OCI-LY3 (cell line): Measurements from ENCODE around the gene COMMD1.

Experiments
- H2AFZ ChIP-seq: fragments of 200-600, 300-600 bp; shearing (Covaris generic); 2 replicates; pipeline ENCODE4 v1.6.0; 2014; ENCODE audit warnings: antibody characterized with exemption, low read depth, low read length
- H3K27ac ChIP-seq: fragments of 200-600, 300-600 bp; sonication (generic); 2 replicates; pipeline ENCODE4 v1.5.1; 2014; ENCODE audit warnings: mild to moderate bottlenecking, low read length, moderate library complexity, mixed read lengths
- H3K27me3 ChIP-seq: fragments of 200-600, 300-600 bp; sonication (generic); 2 replicates; pipeline ENCODE4 v1.6.1; 2014; ENCODE audit warnings: low read depth, low read length, mixed read lengths
- H3K36me3 ChIP-seq: fragments of 200-600, 300-600 bp; sonication (generic); replicated peaks from 2 replicates; pipeline ENCODE3; 2014; ENCODE audit warnings: low read depth, low read length, mixed read lengths
- H3K4me1 ChIP-seq: fragments of 300-600, 200-600 bp; sonication (generic); 2 replicates; pipeline ENCODE4 v1.6.1; 2014; ENCODE audit warnings: low read length, mixed read lengths
- H3K4me2 ChIP-seq: fragments of 200-600, 300-600 bp; sonication (generic); 2 replicates; pipeline ENCODE4 v1.6.1; 2014; ENCODE audit warnings: low read length, mixed read lengths
- H3K4me3 ChIP-seq: fragments of 300-600, 200-600 bp; sonication (generic); 2 replicates; pipeline ENCODE4 v1.5.1; 2014; ENCODE audit warnings: antibody characterized with exemption, mild to moderate bottlenecking, low read length, moderate library complexity
- H3K79me2 ChIP-seq: fragments of 300-600, 200-600 bp; shearing (Covaris generic); 2 replicates; pipeline ENCODE4 v1.6.1; 2014; ENCODE audit warnings: mild to moderate bottlenecking, low read length, mixed read lengths
- H3K9ac ChIP-seq: fragments of 300-600, 200-600 bp; shearing (Covaris generic); 2 replicates; pipeline ENCODE4 v1.6.0; 2014; ENCODE audit warnings: mild to moderate bottlenecking, low read length, moderate library complexity
- H3K9me3 ChIP-seq: fragments of 200-600, 300-600 bp; shearing (Covaris generic); 2 replicates; pipeline ENCODE4 v1.6.1; 2014; ENCODE audit warnings: low read length, mixed read lengths; ENCODE audit not compliant: insufficient read depth
- H4K20me1 ChIP-seq: fragments of 200-600, 300-600 bp; sonication (generic); 2 replicates; pipeline ENCODE4 v1.6.1; 2016; ENCODE audit warnings: low read length, mixed read lengths; ENCODE audit not compliant: insufficient read depth
- CTCF ChIP-seq: fragments of 200-600, 300-600 bp; sonication (generic); IDR thresholded peaks from 2 replicates; pipeline ENCODE4 v1.5.1; 2014; ENCODE audit warnings: antibody characterized with exemption, low read length, low read depth
- EZH2phosphoT487 ChIP-seq: fragments of 200-600 bp; shearing (Covaris generic); IDR thresholded peaks from 2 replicates; pipeline ENCODE4 v1.6.1; 2018; ENCODE audit warnings: antibody characterized with exemption, mixed run types, low read depth

COMMD1 gene

DNA sequence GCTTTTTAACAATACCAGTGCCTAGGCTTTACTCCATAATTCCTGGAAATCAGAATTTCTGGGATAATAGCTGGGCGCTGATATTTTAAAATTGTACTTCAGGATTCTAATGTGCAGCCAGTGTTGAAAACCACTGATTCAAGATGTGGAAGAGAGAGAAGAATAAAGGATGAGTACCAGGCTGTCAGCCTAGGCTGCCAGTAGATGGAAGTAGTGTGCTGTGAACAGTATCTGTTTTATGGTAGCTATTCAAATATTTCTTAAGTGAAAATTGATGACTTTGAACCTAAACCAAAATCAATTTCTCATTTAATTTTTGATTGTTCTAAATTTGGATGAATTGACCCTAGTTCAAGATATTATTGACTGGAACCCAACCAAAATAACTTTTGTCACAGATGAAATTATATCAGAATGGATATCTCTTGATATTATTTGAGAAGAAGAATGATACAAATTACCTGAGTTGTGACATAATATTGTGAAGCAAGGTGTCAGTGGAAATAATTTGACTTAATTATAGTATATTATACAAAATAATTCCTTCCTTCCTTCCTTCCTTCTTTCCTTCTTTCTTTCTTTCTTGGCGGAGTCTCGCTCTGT lies 88.0 kb downstream of the COMMD1 start:
- Histone ChIP-seq H3K79me2 (no peaks in the 10 kb centered on the region), H3K4me1 (peaks cover 23% of the 10 kb centered on the region), H3K9me3 (no peaks in the 10 kb centered on the region), H4K20me1 (no peaks in the 10 kb centered on the region), H2AFZ (no peak overlapping the region), H3K27ac (no peak overlapping the region), H3K27me3 (no peaks in the 10 kb centered on the region), H3K36me3 (no peaks in the 10 kb centered on the region), H3K4me2 (no peak overlapping the region), H3K4me3 (no peak overlapping the region), H3K9ac (no peak overlapping the region)
- TF ChIP-seq EZH2phosphoT487 (no peak), CTCF (peak; percentile 92)

GRCh38 chr2:61994531-61994930 lies 89.1 kb downstream of the COMMD1 start:
- Histone ChIP-seq H3K27me3 (no peaks in the 10 kb centered on the region), H3K4me1 (peaks cover 23% of the 10 kb centered on the region), H4K20me1 (no peaks in the 10 kb centered on the region), H2AFZ (no peak overlapping the region), H3K36me3 (no peaks in the 10 kb centered on the region), H3K9ac (no peak overlapping the region), H3K4me2 (no peak overlapping the region), H3K27ac (no peak overlapping the region), H3K79me2 (no peaks in the 10 kb centered on the region), H3K4me3 (no peak overlapping the region), H3K9me3 (no peaks in the 10 kb centered on the region)
- no peak for TF ChIP-seq EZH2phosphoT487
- TF ChIP-seq CTCF, result no peak

DNA sequence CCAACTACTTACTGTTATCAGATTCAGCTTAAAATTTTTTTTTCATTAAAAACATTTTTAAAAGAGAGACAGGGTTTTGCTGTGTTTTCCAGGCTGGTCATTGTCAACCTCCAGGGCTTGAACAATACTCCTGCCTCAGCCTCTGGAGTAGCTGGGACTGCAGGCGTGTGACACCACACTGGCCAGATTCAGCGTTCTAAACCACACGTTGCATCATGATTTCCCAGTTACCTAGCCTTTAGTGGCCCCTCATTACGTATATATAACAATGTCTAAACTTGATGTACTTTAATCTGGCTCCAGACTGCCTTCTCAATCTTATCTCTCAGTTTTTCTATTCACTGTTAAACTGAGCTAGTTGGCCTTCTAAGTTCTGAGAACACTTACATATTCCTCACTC lies 89.6 kb downstream of the COMMD1 start:
- TF ChIP-seq CTCF, result no peak
- TF ChIP-seq EZH2phosphoT487, result no peak
- Histone ChIP-seq H4K20me1 (no peaks in the 10 kb centered on the region), H3K79me2 (no peaks in the 10 kb centered on the region), H3K4me1 (peaks cover 23% of the 10 kb centered on the region), H3K4me3 (no peak overlapping the region), H2AFZ (no peak overlapping the region), H3K4me2 (peak overlapping the region; percentile 1; the same call in 1 of the 2 replicates), H3K9me3 (no peaks in the 10 kb centered on the region), H3K36me3 (no peaks in the 10 kb centered on the region), H3K9ac (no peak overlapping the region; the same call in 1 of the 2 replicates), H3K27me3 (no peaks in the 10 kb centered on the region), H3K27ac (no peak overlapping the region)

GRCh38 chr2:61995515-61995914 lies 90.0 kb downstream of the COMMD1 start:
- H4K20me1 ChIP-seq, result no peaks in the 10 kb centered on the region
- no peak overlapping the region for H2AFZ ChIP-seq
- no peaks in the 10 kb centered on the region for H3K79me2 ChIP-seq
- peak overlapping the region; percentile 1; the same call in 1 of the 2 replicates for H3K4me2 ChIP-seq
- H3K36me3 ChIP-seq, result no peaks in the 10 kb centered on the region
- no peak overlapping the region; the same call in 1 of the 2 replicates for H3K9ac ChIP-seq
- H3K4me3 ChIP-seq, result no peak overlapping the region
- peaks cover 23% of the 10 kb centered on the region for H3K4me1 ChIP-seq
- H3K27me3 ChIP-seq, result no peaks in the 10 kb centered on the region
- no peak for TF ChIP-seq EZH2phosphoT487
- no peak for TF ChIP-seq CTCF
- no peak overlapping the region for H3K27ac ChIP-seq
- H3K9me3 ChIP-seq, result no peaks in the 10 kb centered on the region
